ENCODE measurements around the gene IER5. TPM values are rescaled to one million over a fixed set of nuclear protein-coding genes. Genes with fewer than 3 reads are reported as not detected.

IER5 gene
- total and polyA plus RNA-seq, 2 donors from 2014 or later: 3.9 to 11.0 TPM

GRCh38 chr1:181062836-181063428 lies 25.6 kb upstream of the IER5 start:
- TF ChIP-seq CTCF (IDR thresholded peaks at IDR 0.05; ENCODE audit: borderline replicate concordance, extremely low read depth, insufficient read depth): no peak
- H3K27me3 ChIP-seq (ENCODE audit: control insufficient read depth, insufficient read depth, low read length): no peaks in the 10 kb centered on the region
- H3K9me3 ChIP-seq (ENCODE audit: control insufficient read depth in 2 of 3, insufficient read depth in 1 of 3, low read length in 3 of 3): no peaks in the 10 kb centered on the region
- H3K4me3 ChIP-seq (ENCODE audit: low read length in 3 of 3): no peak overlapping the region
- no peak overlapping the region for H3K27ac ChIP-seq (ENCODE audit: low read depth in 2 of 2, low read length in 2 of 2)
- no peak for FAIRE-seq
- DNase-seq: no peak
- H3K4me1 ChIP-seq (ENCODE audit: control insufficient read depth in 2 of 3, insufficient read depth in 2 of 3, low read depth in 1 of 3, low read length in 3 of 3): no peaks in the 10 kb centered on the region
- intact Hi-C loops (cut with DNase I): no loop called here
- H3K9ac ChIP-seq (ENCODE audit: low read length in 3 of 3): no peak overlapping the region
- no peaks in the 10 kb centered on the region for H3K36me3 ChIP-seq (ENCODE audit: control insufficient read depth in 2 of 3, insufficient read depth in 3 of 3, low read length in 3 of 3)

GRCh38 chr1:181064011-181064623 lies 24.4 kb upstream of the IER5 start:
- Histone ChIP-seq H3K36me3 (ENCODE audit: control insufficient read depth in 2 of 3, insufficient read depth in 3 of 3, low read length in 3 of 3) (no peaks in the 10 kb centered on the region), H3K4me3 (ENCODE audit: low read length in 3 of 3) (no peak overlapping the region), H3K27ac (ENCODE audit: low read depth in 2 of 2, low read length in 2 of 2) (no peak overlapping the region), H3K9me3 (ENCODE audit: control insufficient read depth in 2 of 3, insufficient read depth in 1 of 3, low read length in 3 of 3) (no peaks in the 10 kb centered on the region), H3K9ac (ENCODE audit: low read length in 3 of 3) (no peak overlapping the region), H3K4me1 (ENCODE audit: control insufficient read depth in 2 of 3, insufficient read depth in 2 of 3, low read depth in 1 of 3, low read length in 3 of 3) (no peaks in the 10 kb centered on the region), H3K27me3 (ENCODE audit: control insufficient read depth, insufficient read depth, low read length) (no peaks in the 10 kb centered on the region)
- TF ChIP-seq CTCF (IDR thresholded peaks at IDR 0.05; ENCODE audit: borderline replicate concordance, extremely low read depth, insufficient read depth): no peak
- DNase-seq (no peak), FAIRE-seq (no peak)
- intact Hi-C loops (cut with DNase I): no loop called here

GRCh38 chr1:181064702-181065101 lies 23.8 kb upstream of the IER5 start:
- Histone ChIP-seq H3K27ac (ENCODE audit: low read depth in 2 of 2, low read length in 2 of 2) (no peak overlapping the region), H3K27me3 (ENCODE audit: control insufficient read depth, insufficient read depth, low read length) (no peaks in the 10 kb centered on the region), H3K36me3 (ENCODE audit: control insufficient read depth in 2 of 3, insufficient read depth in 3 of 3, low read length in 3 of 3) (no peaks in the 10 kb centered on the region), H3K9me3 (ENCODE audit: control insufficient read depth in 2 of 3, insufficient read depth in 1 of 3, low read length in 3 of 3) (no peaks in the 10 kb centered on the region), H3K4me1 (ENCODE audit: control insufficient read depth in 2 of 3, insufficient read depth in 2 of 3, low read depth in 1 of 3, low read length in 3 of 3) (no peaks in the 10 kb centered on the region), H3K4me3 (ENCODE audit: low read length in 3 of 3) (no peak overlapping the region), H3K9ac (ENCODE audit: low read length in 3 of 3) (no peak overlapping the region)
- FAIRE-seq (no peak), DNase-seq (no peak)
- no peak for TF ChIP-seq CTCF (IDR thresholded peaks at IDR 0.05; ENCODE audit: borderline replicate concordance, extremely low read depth, insufficient read depth)
- intact Hi-C loops (cut with DNase I): no loop called here

All from kidney (tissue), 14 donors.